Fibroblast of peridontal ligament (primary cell): Measurements from ENCODE around the gene MKLN1.
"Not testable (repeated sequence)": the region's sequence is repeated elsewhere in the genome, so short reads cannot be mapped to it uniquely, and the experiment has no call there.

ENCODE experiments used
- DNase-seq: peaks from one replicate; pipeline ENCODE4 v3.0.0-alpha.2; 2010; ENCODE audit errors: extremely low read depth

The MKLN1 gene

GRCh38 chr7:131327626-131328376 lies at the start of gene MKLN1:
Gene MKLN1, plus strand, starts transcription at chr7:131327876. Its CDS starts 24 bp downstream, at chr7:131327900.
- DNase-seq: peak; percentile 79

- DNase-seq: no peak
These were observed 48.6 kb upstream of the MKLN1 start for GRCh38 chr7:131279044-131279443.

GRCh38 chr7:131281266-131282048 lies 46.2 kb upstream of the MKLN1 start:
- no peak for DNase-seq

- DNase-seq: no peak
These were observed 42.8 kb upstream of the MKLN1 start for GRCh38 chr7:131284702-131285419.

GRCh38 chr7:131285556-131285955 lies 42.1 kb upstream of the MKLN1 start:
- peak; percentile 64 for DNase-seq

GRCh38 chr7:131288450-131288849 lies 39.2 kb upstream of the MKLN1 start:
- DNase-seq: no peak

- no peak for DNase-seq
These were observed 38.6 kb upstream of the MKLN1 start for GRCh38 chr7:131289051-131289450.

- DNase-seq: peak; percentile 38
These were observed 35.4 kb upstream of the MKLN1 start for GRCh38 chr7:131292141-131292905.

- DNase-seq: peak; percentile 88
These were observed 34.7 kb upstream of the MKLN1 start for GRCh38 chr7:131293018-131293417.

GRCh38 chr7:131294553-131294952 lies 33.1 kb upstream of the MKLN1 start:
- no peak for DNase-seq

GRCh38 chr7:131298608-131298992 lies 29.1 kb upstream of the MKLN1 start:
- no peak for DNase-seq

- no peak for DNase-seq
These were observed 28.6 kb upstream of the MKLN1 start for GRCh38 chr7:131299074-131299473.

- no peak for DNase-seq
These were observed 27.6 kb upstream of the MKLN1 start for GRCh38 chr7:131300078-131300477.

GRCh38 chr7:131300572-131301466 lies 26.9 kb upstream of the MKLN1 start:
- DNase-seq: no peak

- DNase-seq: no peak
These were observed 25.2 kb upstream of the MKLN1 start for GRCh38 chr7:131302446-131302845.

GRCh38 chr7:131302876-131303707 lies 24.6 kb upstream of the MKLN1 start:
- no peak for DNase-seq

- DNase-seq: no peak
These were observed 22.5 kb upstream of the MKLN1 start for GRCh38 chr7:131305152-131305551.

- DNase-seq: not testable (repeated sequence)
These were observed 21.6 kb upstream of the MKLN1 start for GRCh38 chr7:131306041-131306440.

- DNase-seq: no peak
These were observed 20.9 kb upstream of the MKLN1 start for GRCh38 chr7:131306777-131307176.

- DNase-seq: no peak
These were observed 20.0 kb upstream of the MKLN1 start for GRCh38 chr7:131307627-131308026.
